NCI-H524 (cell line): ENCODE results near the gene CHD1.
"Not testable (repeated sequence)": the region's sequence is repeated elsewhere in the genome, so short reads cannot be mapped to it uniquely, and the experiment has no call there.

Source experiments
- DNase-seq, 2 experiments: peaks; one replicate each; lab custom pipeline; 2025; lab: John Stamatoyannopoulos, UW

Gene CHD1

GRCh38 chr5:98928873-98929709, at the start of gene CHD1:
CHD1 (minus strand) TSS chr5:98929007; CDS start chr5:98926386, 2,621 bp downstream.
- peak; percentile 90 to 95 for DNase-seq

- no peak for DNase-seq
Measured at GRCh38 chr5:98978528-98978927, 49.7 kb upstream of the CHD1 start.

GRCh38 chr5:98977723-98978122, 48.9 kb upstream of the CHD1 start:
- no peak for DNase-seq

GRCh38 chr5:98975682-98976407, 47.0 kb upstream of the CHD1 start:
- DNase-seq = no peak

GRCh38 chr5:98975223-98975622, 46.4 kb upstream of the CHD1 start:
- DNase-seq = no peak

GRCh38 chr5:98969400-98969799, 40.6 kb upstream of the CHD1 start:
- no peak for DNase-seq

GRCh38 chr5:98968056-98968564, 39.3 kb upstream of the CHD1 start:
- peak; percentile 5 to 56 for DNase-seq

- DNase-seq = no peak
Measured at GRCh38 chr5:98965226-98965625, 36.4 kb upstream of the CHD1 start.

GRCh38 chr5:98964621-98965020, 35.8 kb upstream of the CHD1 start:
- DNase-seq = no peak

GRCh38 chr5:98963019-98963418, 34.2 kb upstream of the CHD1 start:
- DNase-seq = no peak

GRCh38 chr5:98962587-98962986, 33.8 kb upstream of the CHD1 start:
- no peak for DNase-seq

- no peak for DNase-seq
Measured at GRCh38 chr5:98961665-98962344, 33.0 kb upstream of the CHD1 start.

- DNase-seq = no peak
Measured at GRCh38 chr5:98957307-98957706, 28.5 kb upstream of the CHD1 start.

- DNase-seq = not testable (repeated sequence)
Measured at GRCh38 chr5:98955888-98956287, 27.1 kb upstream of the CHD1 start.

- DNase-seq = not testable (repeated sequence)
Measured at GRCh38 chr5:98955471-98955870, 26.7 kb upstream of the CHD1 start.

GRCh38 chr5:98954392-98955028, 25.7 kb upstream of the CHD1 start:
- no peak for DNase-seq

- DNase-seq = no peak
Measured at GRCh38 chr5:98942847-98943246, 14.0 kb upstream of the CHD1 start.

GRCh38 chr5:98941131-98941883, 12.5 kb upstream of the CHD1 start:
- DNase-seq = peak; percentile 32 to 72

GRCh38 chr5:98940581-98940980, 11.8 kb upstream of the CHD1 start:
- peak in 1 of 2 experiments; percentile 1 for DNase-seq

GRCh38 chr5:98938464-98938863, 9.7 kb upstream of the CHD1 start:
- DNase-seq = no peak
